HG03066 (cell line): Measurements from ENCODE around the gene CD99.
"Not testable (repeated sequence)": the region's sequence is repeated elsewhere in the genome, so short reads cannot be mapped to it uniquely, and the experiment has no call there.

Experiments used
- ATAC-seq: cut with Tn5 transposase; IDR thresholded peaks from one replicate; pipeline ENCODE4 v1.9.1; 2021; ENCODE audit warnings: low read depth; ENCODE audit not compliant: unreplicated experiment

CD99 gene

DNA sequence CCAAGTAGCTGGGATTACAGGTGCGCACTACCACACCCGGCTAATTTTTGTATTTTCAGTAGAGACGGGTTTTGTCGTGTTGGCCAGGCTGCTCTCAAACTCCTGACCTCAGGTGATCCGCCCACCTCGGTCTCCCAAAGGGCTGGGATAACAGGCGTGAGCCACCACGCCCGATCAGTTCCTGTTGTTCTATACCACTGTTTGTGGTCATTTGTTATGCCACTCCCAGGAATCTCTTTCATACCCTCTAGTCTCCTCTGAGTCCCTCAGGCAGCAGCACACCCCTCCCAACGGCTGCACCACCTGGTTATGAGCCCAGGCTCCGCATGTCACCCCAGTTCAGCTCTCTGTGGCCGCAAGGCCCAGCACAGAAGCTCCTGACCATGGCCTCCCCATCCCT, 17.5 kb upstream of the CD99 start:
- no peak for ATAC-seq

- ATAC-seq, result not testable (repeated sequence)
Measured at GRCh38 chrX:2675657-2676200, 15.4 kb upstream of the CD99 start.

- no peak for ATAC-seq
Measured at GRCh38 chrX:2676794-2677675, 14.1 kb upstream of the CD99 start.

- ATAC-seq, result no peak
Measured at GRCh38 chrX:2677764-2678163, 13.3 kb upstream of the CD99 start.

DNA sequence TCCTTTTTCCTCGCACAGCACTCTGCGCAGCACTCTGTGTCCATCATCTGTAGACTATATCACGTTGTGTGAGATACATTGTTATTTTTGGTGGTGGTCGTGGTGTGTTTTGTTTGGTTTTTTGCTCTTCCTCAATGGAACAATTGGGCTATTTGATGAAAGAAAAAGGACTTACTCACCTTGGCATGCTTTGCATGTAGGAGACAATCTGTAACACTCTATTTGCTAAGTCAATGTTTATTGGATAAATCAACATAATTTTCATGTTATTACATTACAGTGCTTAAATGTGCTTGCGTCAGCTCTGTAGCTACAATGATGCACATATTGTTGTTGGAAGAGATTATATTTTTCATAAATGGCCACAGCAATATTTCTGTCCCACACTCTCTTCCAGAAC, 12.5 kb upstream of the CD99 start:
- no peak for ATAC-seq

DNA sequence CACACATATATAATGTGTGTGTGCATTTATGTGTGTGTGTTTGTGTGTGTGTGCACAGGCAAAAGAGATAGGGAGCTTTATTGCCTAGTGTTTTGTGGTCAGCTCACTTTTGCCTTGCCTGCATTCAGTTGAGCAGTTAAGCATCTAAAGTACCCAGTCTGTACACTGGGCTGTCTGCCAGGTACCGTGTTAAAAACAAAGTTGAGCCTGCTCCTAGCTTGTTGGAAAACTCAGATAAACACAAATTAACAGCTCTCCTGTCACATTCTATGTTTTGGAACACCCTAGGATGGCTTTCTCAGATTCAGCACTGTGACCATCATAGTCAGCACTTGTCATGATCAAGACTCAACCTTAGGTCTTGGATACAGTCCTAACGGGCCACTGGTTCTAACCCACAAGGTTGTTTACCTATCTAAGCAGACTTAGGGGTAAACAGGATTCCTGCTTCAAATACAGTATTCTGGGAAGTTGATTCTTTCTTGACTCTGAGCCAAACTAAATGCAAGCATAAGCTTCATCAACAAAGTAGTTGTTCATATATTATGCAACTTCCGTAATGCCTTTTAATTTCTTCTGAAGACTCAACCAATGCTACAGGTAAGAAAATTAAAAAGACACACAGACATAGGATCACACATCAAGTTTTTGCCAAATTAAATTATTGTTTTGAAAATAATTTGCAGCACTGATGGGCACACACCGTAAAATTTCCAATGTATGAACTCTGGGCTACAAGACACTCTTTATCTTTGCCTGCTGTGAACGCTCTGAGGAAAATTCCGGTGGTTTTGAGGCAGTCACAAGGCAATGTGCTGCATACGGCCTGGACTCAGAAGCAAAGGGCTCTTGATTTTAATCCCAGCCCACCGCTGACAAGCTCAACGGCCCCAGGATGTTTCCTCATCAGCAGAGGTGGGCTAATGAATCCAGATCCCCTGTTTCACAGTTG, 11.3 kb upstream of the CD99 start:
- ATAC-seq, result no peak

- ATAC-seq, result no peak
Measured at GRCh38 chrX:2680486-2681348, 10.4 kb upstream of the CD99 start.

GRCh38 chrX:2682565-2683177, 8.4 kb upstream of the CD99 start:
- no peak for ATAC-seq

DNA sequence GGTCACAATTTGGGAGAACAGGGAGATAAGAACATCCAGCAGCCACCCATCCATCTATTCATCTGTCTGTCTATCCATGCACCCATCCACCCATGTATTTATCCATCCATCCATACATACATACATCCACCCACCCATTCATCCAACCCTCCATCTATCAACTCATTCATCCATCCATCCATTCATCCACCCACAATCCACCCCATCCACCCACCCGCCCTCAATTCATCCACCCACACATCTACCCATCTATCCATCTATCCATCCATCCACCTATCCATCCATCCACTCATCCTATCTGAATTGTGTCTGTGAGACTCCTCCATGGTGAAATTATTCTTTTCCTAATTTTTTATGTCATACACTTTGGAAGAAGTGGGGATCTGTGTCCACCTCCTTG, 6.8 kb upstream of the CD99 start:
- ATAC-seq, result no peak

GRCh38 chrX:2685886-2686285, 5.2 kb upstream of the CD99 start:
- ATAC-seq, result no peak

DNA sequence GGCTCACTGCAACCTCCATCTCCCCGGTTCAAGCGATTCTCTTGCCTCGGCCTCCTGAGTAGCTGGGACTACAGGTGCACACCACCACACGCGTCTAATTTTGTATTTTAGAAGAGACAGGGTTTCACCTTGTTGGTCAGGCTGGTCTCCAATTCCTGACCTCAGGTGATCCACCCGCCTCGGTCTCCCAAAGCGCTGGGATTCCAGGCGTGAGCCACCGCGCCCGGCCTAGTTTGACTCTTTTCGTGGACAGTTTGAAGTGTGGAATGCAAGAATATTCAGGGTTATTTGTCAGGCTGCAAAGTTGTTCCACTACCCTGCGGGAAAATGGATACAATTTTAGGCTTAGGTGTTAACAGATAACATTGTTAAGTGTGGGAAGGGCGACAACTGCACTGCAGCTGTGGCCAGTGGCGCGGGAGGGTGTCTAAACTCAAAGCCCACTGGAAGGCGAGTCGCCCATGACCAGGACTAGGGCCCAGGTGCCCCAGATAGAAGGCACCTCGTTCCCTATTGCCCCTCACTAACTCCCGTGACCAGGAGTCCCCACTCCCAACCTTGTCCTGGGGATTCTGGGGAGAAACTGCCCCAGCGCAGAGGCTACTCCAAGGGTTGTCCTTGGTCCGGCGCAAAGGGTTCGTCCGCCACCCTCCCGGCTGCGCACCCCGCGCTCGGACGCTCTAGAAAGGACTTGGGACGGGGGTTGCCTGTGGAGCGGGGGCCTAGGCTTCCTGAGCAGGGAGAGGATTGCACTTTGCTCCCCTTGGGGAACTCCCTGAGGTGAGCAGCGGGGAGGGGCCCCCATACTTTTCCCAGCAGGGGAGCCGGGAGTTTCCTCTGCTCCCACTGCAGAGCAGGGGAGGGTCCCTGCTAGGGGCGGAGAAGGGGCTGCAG, 1.1 kb upstream of the CD99 start:
- no peak for ATAC-seq

DNA sequence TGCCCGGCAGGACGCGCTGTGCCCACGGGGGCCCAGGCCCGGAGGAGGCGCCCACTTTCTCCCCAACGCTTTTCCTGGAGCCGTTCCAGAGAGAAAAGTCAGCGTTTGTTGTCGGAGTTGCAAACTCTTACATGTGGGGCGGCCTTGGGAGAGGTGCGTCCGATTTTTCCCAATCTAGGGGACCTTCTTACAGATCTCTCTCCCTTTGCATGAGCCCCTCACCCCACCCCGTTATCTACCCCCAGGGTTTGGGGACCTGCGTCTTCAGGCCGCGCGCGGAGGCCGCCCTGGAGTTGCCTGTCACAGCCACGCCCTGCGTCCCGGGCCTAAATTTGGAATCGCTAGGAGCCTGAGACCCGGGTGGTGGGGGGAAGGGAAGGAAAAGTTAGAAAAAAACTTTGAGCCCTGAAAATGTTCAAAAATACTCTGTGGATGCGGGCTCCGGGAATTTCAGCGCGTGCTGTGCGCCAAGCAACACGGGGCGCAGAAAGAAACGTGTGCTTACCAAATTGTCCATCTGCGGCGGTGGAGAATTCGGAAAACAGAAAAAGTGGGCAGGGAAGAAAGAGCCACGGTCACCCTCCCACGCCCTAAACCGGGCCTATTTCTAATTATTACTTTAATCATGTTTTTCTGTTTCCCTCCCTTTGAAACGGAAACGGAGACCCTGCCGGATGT, 587 bp downstream of the CD99 start:
- peak; percentile 22 for ATAC-seq

GRCh38 chrX:2692221-2693112, 1.4 kb downstream of the CD99 start:
- ATAC-seq, result no peak

DNA sequence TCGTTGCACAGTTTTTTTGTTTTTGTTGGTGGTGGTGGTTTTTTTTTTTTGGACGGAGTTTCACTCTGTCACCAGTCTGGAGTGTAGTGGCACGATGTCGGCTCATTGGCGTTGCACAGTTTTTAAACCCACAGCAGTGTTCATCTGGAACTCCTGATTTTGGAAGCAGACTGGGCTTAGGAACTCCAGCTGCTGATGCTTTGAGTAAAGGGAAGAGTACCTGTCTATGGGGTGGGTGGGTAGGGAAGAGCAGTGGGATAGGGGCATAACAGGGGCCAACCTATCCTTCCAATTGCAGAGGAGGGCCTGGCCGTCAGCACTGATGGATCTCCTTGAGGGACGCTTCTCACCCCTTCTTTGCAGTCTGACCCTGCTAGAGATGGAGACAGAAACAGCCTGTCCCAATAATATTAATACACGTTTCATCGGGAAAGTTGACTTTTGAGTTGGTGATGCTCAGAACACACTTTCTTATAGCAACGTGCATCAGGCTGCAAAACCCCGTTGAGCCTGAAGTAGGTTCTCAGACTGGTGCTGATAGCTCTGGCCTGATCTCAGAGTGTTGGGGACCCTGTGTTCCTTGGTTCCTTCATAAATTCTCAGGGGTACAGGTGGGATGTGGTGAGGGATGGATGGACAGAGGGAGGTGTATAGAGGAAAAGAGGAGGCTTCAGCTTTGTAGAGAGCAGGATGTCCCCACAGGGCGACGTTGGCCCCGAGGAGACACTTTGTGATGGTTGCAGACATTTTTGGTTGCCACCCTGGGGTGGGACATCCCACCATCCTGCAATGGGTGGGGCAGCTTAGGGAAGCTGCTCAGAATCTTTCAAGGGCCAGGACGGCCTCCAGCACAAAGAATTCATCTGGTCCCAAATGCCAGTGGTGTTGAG, 2.3 kb downstream of the CD99 start:
- no peak for ATAC-seq

DNA sequence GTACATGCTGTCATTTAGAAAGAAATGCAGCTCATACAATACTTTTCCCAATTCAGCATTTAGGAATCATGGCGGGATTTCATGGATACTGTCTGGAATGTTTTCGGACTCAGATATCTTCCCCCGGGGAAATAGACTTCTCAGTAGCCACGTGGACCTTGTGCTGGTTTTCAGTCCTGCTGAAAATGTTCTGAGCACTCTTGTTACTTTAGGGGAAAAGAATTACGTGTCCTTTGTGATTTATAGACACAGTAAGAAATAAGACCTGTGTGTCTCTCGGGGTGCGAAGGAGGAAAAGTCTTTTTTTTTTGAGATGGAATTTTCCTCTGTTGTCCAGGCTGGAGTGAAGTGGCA, 3.8 kb downstream of the CD99 start:
- ATAC-seq, result no peak

DNA sequence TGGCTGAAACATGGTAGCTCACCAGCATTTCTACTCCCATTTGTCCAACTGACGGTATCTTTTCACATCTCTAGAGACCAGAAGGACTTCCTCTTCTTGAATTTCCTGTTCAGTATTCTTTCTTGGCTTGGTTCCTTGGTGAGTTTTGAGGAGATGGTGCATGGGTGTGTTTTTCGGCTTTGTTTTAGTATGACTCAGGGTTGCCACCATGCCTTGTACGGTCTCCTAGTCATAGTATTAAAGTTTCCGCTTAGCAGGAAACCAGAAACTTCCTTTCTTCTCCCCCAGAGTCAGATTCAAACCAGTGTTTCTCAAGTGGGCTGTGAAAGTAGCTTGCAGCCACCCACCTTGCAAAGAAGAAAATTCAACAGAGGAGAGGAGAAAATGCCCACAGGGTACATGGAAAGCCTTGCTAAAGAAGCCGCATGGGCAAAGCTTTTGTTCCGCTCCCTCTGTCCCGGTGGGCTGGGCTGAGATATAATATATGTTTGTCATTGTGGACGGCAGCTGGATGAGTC, 5.7 kb downstream of the CD99 start:
- peak; percentile 88 for ATAC-seq
